Stimulated activated naive CD8-positive, alpha-beta T cell treated with anti-CD3 and anti-CD28 coated beads, Interleukin-15, amount 100 ng/mL, for 72 hours (primary cell): ENCODE measurements around the gene FADS3.
A peak's percentile ranks its signal among the peaks of the same experiment; 100 is the strongest.

Source experiments
- ATAC-seq: fragments of 150-1000 bp; cut with Tn5 transposase; 2 replicates; pipeline ENCODE4 v1.10.0; 2021; ENCODE audit warnings: mild to moderate bottlenecking, moderate library complexity
- DNase-seq, 2 donors: peaks; one replicate each; pipeline ENCODE4 v3.0.0; 2021 to 2022
- H3K27ac Mint-ChIP-seq, 2 donors: one replicate each; pipeline ENCODE4 v1.8.0; 2022; ENCODE audit warnings: mild to moderate bottlenecking in 2 of 2, mixed read lengths in 2 of 2, moderate library complexity in 2 of 2
- H3K27me3 Mint-ChIP-seq: one replicate; pipeline ENCODE4 v1.8.0; 2022; ENCODE audit warnings: mixed read lengths
- H3K4me1 Mint-ChIP-seq: one replicate; pipeline ENCODE4 v1.8.0; 2022; ENCODE audit warnings: mild to moderate bottlenecking, mixed read lengths
- H3K4me3 Mint-ChIP-seq, 2 donors: one replicate each; pipeline ENCODE4 v1.8.0; 2022; ENCODE audit warnings: mild to moderate bottlenecking in 2 of 2, mixed read lengths in 2 of 2, moderate library complexity in 1 of 2
- H3K9me3 Mint-ChIP-seq, 2 donors: one replicate each; pipeline ENCODE4 v1.8.0; 2022; ENCODE audit warnings: mixed read lengths in 2 of 2

FADS3 gene

DNA sequence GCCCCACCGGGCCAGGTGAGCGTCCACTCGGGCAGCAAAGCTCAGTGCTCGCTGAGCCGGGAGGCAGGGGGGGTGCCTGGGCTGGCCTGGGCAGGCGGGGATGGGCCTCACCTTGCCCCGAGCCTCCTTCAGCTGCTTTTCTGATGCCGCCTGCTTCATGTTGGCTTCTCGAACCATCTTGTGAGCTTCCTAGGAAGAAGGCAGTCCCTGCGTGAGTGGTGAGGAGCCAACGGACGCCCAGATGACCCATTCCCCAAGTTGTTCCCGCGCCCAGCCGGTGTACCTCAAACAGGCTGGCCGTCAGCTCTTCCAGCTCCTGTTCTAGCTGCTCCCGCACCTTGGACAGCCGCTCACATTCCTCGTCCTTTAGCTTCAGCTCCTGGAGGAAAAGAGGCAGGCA is 15.9 kb upstream of the FADS3 start:
- H3K27me3 Mint-ChIP-seq, result peaks cover 17% of the 10 kb centered on the region
- ATAC-seq, result no peak

DNA sequence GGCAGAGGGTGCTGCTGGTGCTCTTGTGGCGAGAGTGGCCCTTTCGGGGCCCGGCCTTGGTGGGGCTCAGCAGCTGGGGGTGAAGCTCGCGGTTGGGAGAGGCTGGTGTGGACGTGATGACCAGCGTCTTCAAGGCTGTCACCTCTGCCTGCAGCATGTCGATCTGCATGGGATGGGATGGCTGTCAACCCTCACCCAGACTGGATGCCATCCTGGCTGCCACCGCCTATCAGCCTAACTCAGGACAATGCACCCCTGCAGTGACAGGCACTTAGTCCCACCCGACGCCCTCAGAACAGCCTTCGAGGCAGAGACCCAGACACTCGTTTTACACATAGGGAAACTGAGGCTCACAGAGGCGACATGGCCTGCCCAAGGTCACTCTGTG is 15.2 kb upstream of the FADS3 start:
- no peak for ATAC-seq
- no peak overlapping the region for H3K4me3 Mint-ChIP-seq
- DNase-seq, result no peak
- peak overlapping the region; percentile 81 for H3K27ac Mint-ChIP-seq
- peaks cover 10% of the 10 kb centered on the region for H3K27me3 Mint-ChIP-seq
- H3K4me1 Mint-ChIP-seq, result no peaks in the 10 kb centered on the region
- no peaks in the 10 kb centered on the region for H3K9me3 Mint-ChIP-seq

More for the DNA sequence above, 15.9 kb upstream of the FADS3 start:
- Mint-ChIP-seq H3K9me3 (no peaks in the 10 kb centered on the region), H3K27ac (no peak overlapping the region), H3K4me1 (no peaks in the 10 kb centered on the region), H3K4me3 (no peak overlapping the region)
- no peak for DNase-seq

DNA sequence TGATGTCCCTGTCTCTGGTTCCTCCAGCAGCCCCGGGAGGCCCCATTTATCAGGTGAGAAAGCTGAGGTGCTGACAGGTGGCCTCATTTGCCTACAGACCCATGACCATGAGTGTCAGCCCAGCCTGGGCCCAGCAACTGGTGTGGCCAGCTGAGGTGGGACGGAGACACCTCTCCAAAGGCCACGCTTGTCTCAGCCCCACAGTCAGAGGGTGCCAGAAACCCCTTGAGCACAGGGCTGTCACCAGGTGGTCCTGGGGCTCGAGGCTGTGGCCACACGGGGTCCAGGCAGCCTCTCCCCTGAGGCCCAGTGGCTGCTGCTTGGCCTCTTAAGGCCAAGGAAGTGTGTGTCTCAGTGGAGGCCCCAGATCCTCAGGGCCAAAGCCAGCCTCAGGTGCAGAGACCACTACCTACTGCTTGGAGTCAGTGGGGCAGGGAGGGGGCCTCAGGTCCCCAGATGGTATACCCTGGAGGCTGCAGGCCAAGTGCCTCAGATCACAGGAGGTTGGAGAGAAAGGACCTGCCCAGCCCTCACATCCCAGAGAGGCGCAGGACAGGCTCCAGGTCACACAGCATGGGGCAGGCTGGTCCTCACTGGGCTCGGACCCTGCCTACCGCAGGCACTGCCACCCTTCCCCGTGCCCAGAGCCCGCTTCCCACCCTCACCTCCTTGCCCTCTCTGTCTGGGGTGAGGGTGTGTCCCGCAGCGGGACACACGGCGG is 14.6 kb upstream of the FADS3 start:
- peak; percentile 22 for ATAC-seq
- DNase-seq, result no peak
- H3K27me3 Mint-ChIP-seq, result peaks cover 7% of the 10 kb centered on the region
- peak overlapping the region in 1 of 2 donors; percentile 1 for H3K27ac Mint-ChIP-seq
- no peaks in the 10 kb centered on the region for H3K4me1 Mint-ChIP-seq
- H3K9me3 Mint-ChIP-seq, result no peaks in the 10 kb centered on the region
- H3K4me3 Mint-ChIP-seq, result no peak overlapping the region

DNA sequence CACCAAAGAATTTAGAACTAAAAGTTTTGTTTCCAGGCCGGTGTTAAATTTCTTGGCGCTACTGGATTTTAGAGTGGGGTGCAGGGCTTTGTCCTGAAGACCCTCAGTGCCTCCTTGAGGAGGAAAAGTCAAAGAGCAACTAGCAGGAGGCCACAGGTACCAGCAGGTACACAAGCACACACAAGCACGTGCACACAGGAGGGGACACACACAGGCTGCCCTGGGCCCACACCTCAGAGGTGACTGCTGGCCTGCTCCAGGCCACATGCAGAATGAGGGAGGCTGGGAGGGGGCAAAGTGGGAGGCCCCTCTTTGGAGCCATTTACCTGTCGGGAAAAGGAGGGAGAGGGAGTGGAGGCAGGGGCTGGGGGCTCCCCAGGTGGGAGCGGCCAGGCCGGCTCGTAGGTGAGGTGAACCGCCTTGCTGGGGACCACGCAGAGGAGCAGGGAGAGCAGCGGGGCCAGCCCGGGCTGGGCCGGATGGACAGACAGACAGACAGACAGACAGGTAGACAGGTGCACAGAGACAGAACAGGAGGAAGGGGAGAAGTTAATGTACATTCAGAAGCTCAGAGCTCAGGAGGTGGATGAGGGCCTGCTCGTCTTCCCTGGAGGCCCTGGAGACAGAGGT is 13.8 kb upstream of the FADS3 start:
- H3K4me1 Mint-ChIP-seq, result no peaks in the 10 kb centered on the region
- peak overlapping the region; percentile 1 to 52 for H3K27ac Mint-ChIP-seq

DNA sequence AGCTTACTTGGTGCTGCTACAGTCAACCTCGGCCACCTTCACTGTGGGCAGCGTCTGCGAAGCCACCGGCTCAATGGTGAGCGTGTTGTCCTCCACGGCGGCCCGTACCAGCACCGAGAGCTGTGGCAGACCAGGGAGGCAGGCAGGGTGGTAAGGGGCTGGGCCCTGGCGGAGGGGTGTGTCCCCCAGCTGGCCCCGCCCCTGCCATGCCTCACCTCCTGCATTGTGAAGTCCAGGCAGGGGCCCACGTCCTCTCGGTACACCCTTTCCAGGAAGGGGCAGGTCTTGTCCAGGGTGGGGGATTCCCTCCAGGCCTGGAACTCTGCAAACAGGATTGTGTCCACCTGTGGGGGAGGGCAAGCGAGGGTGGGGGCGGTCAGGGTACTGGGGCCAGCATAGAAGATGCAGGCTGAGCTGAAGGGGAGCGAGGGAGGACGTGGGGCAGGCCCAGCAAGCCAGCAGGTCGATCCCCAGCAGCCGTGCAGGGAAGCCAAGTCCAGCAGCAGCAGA is 13.2 kb upstream of the FADS3 start:
- no peaks in the 10 kb centered on the region for H3K9me3 Mint-ChIP-seq
- H3K27me3 Mint-ChIP-seq, result peaks cover 7% of the 10 kb centered on the region
- ATAC-seq, result peak; percentile 59
- H3K4me1 Mint-ChIP-seq, result peaks cover under 1% of the 10 kb centered on the region
- H3K27ac Mint-ChIP-seq, result no peak overlapping the region
- peak in 1 of 2 donors; percentile 29 for DNase-seq
- H3K4me3 Mint-ChIP-seq, result peak overlapping the region in 1 of 2 donors; percentile 19

More for the DNA sequence above, 13.8 kb upstream of the FADS3 start:
- DNase-seq (no peak), ATAC-seq (no peak)
- Mint-ChIP-seq H3K27me3 (peaks cover 7% of the 10 kb centered on the region), H3K4me3 (no peak overlapping the region), H3K9me3 (no peaks in the 10 kb centered on the region)

DNA sequence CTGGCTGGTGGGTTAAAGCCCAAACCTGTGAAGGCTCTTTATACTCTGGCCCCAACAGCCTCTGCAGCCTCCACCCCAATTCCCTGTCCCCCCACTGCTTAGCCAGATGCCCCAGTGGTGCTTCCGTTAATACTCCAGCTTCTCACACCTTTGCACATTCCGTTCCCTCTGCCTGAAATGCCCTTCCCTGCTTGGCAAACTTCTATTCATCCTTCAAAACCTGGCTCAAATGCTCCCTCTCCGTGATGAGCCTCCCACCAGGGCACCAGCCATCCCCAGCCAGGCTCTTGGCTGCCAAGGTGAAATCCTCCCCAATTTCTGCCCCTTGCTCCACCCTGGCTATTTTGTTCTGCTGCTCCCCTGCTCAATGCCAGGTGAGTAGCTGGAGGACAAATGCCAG is 12.5 kb upstream of the FADS3 start:
- ATAC-seq (no peak), DNase-seq (no peak)
- Mint-ChIP-seq H3K27ac (no peak overlapping the region), H3K9me3 (no peaks in the 10 kb centered on the region), H3K4me1 (peaks cover 8% of the 10 kb centered on the region), H3K27me3 (peaks cover 7% of the 10 kb centered on the region), H3K4me3 (peak overlapping the region in 1 of 2 donors; percentile 19)

DNA sequence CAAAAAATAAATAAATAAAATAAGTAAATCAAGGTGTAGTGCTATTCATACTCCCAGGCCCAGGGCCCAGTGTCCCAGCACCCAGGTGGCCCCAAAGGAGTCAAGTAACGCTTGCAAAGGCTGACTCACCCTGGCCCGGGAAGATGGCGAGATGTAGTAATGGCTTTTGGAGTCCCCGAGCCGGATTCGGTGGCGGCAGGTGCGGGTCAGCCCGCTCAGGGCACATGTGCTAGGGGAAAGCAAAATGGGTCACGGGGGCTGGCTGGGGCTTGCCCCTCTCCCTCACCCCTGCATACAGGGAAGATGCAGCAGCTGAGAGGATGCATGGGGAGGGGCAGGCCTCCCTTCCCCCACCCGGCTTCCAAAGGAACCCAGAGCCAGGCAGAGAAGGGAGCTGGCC is 11.0 kb upstream of the FADS3 start:
- H3K27me3 Mint-ChIP-seq, result peaks cover 7% of the 10 kb centered on the region
- ATAC-seq, result no peak

DNA sequence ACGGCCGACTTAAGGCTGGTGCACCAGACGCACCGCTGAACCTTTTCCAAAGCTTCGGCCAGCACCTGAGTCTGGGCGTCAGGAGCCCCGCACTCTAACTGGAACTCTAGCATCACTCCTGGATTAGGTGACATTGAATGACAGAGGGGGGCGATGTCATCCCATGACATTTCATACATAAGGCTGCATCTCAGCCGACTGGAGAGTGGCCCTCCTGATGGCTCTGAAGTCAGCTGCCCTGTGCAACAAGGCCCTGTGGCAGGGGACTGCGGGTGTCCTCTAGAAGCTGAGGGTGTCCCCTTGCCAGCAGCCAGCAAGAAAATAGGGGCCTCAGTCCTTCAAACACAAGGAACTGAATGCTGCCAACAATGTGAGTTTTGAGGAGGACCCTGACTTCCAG is 10.1 kb upstream of the FADS3 start:
- H3K9me3 Mint-ChIP-seq, result no peaks in the 10 kb centered on the region
- ATAC-seq (no peak), DNase-seq (no peak)
- H3K4me3 Mint-ChIP-seq, result no peak overlapping the region
- H3K4me1 Mint-ChIP-seq, result peaks cover 10% of the 10 kb centered on the region
- H3K27ac Mint-ChIP-seq, result no peak overlapping the region
- peaks cover 7% of the 10 kb centered on the region for H3K27me3 Mint-ChIP-seq

More for the DNA sequence above, 11.0 kb upstream of the FADS3 start:
- no peak for DNase-seq
- H3K9me3 Mint-ChIP-seq, result no peaks in the 10 kb centered on the region
- H3K4me1 Mint-ChIP-seq, result peaks cover 10% of the 10 kb centered on the region
- H3K4me3 Mint-ChIP-seq, result no peak overlapping the region
- H3K27ac Mint-ChIP-seq, result no peak overlapping the region

DNA sequence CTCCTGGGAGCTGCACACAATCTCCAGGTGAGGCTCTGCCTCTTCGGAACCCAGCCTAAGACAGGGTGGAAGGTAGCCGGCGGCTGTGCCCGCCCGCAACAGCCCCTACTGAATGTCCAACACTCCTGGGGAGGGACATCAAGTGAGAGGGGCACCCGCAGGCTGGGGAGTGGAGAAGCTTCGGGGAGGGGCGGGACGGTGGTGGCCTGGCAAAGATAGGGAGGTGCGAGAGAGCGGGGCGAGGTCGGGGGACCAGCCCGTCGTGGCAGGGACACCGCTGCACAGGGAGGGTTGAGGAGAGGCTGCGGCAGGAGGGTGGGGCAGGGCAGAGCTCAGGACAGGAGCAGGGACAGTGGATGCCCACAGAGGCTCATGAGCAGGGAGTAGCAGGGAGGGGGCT is 8.9 kb upstream of the FADS3 start:
- Mint-ChIP-seq H3K27me3 (peaks cover 7% of the 10 kb centered on the region), H3K4me3 (no peak overlapping the region), H3K27ac (peak overlapping the region in 1 of 2 donors; percentile 29), H3K4me1 (peaks cover 10% of the 10 kb centered on the region), H3K9me3 (no peaks in the 10 kb centered on the region)
- ATAC-seq (no peak), DNase-seq (no peak)

DNA sequence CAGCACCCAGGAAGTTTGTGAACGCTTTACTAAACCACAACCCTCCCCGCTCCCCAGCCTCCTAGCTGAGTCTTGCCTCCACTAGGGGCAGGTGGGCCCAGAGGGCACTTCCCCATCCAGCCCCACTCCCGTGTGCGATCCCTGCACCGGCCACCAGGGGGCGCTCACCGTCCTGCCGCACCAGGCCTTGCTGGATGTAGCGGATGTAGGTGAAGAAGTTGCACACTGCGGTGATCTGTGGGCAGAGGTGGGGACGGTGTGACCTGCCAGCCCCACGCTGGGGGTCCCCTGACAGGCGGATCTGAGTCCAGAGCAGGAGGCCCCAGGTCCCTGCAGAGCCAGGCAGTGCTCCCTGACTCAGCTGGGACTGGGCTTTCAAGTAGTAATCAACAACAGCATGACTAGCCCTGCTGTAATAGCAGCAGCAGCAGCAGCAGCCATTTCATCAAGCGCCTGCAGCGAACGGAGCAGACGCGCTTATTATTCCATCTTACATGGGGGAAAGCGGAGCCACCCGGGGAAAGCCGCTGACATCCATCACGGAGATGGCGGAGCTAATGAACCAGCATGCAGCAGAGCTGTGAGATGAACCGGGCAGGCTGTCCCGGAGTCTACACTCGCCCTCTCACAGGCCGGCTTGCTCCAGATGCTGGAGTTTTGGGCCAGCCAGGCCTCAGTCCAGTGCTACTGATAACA is 7.9 kb upstream of the FADS3 start:
- Mint-ChIP-seq H3K27ac (peak overlapping the region; percentile 46 to 76), H3K4me1 (peaks cover 10% of the 10 kb centered on the region), H3K4me3 (peak overlapping the region in 1 of 2 donors; percentile 13), H3K27me3 (peaks cover 7% of the 10 kb centered on the region), H3K9me3 (no peaks in the 10 kb centered on the region)
- ATAC-seq, result peak; percentile 90
- DNase-seq, result peak; percentile 95 to 96

DNA sequence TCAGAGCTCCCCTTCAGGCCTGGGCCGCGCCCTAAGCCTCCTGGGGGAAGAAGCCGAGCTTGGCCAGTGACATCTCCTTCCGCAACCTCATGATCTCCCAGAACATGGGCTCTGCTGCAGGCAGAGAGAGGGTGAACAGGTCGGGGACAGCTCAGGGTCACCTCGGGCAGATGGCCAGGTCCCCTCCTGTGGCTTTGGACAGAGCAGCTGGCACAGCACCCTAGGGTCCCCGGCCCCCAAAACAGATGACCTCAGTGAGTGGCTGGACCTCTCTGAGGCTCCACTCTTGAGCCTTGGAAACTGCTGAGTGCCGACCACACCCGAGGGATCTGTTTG is 6.9 kb upstream of the FADS3 start:
- H3K4me1 Mint-ChIP-seq, result peaks cover 10% of the 10 kb centered on the region
- H3K4me3 Mint-ChIP-seq, result no peak overlapping the region
- ATAC-seq (no peak), DNase-seq (no peak)
- H3K27me3 Mint-ChIP-seq, result no peaks in the 10 kb centered on the region
- H3K27ac Mint-ChIP-seq, result no peak overlapping the region
- no peaks in the 10 kb centered on the region for H3K9me3 Mint-ChIP-seq

DNA sequence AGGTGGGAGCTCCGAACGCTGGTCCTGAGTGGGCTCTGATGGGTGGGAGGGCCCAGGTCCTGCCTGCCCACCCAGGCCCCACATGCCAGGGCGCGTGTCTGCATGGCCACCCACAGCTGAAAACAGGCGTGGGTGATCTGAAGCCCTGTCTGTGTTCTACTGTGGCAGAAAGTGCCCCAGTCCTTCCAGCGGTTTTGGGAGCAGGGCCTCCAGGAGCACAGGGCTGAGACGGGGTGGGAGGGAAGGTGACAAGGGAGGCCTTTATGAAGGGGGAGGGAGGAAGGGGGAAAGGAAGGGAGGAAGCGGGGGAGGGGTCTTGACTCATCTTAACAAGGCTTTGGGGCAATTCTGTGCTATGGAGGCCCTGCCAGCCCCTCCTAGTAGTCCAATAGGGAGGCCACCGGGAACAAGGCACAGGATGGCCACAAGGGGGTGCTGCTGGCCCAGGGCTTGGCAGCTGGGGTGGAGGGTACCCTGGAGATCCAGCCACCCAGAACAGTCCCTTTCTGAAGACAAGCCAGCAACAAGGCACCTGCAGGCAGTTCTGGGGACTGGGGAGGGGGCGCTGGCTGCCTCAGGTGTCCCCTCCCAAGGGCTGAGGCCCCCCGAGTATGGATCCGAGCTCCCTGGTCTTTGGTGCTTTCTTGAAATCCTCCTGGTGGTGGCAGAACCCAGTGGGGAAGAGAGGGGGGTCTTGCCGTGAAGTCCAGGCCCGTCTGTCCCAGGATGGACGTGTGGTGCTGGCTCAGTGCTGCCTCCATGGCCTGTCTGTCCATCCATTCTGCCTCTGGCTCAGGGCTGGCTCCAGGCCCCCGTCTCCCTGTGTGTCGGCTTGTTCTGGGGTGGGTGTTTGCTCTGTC is 6.3 kb upstream of the FADS3 start:
- no peak overlapping the region for H3K4me3 Mint-ChIP-seq
- ATAC-seq, result peak; percentile 68

DNA sequence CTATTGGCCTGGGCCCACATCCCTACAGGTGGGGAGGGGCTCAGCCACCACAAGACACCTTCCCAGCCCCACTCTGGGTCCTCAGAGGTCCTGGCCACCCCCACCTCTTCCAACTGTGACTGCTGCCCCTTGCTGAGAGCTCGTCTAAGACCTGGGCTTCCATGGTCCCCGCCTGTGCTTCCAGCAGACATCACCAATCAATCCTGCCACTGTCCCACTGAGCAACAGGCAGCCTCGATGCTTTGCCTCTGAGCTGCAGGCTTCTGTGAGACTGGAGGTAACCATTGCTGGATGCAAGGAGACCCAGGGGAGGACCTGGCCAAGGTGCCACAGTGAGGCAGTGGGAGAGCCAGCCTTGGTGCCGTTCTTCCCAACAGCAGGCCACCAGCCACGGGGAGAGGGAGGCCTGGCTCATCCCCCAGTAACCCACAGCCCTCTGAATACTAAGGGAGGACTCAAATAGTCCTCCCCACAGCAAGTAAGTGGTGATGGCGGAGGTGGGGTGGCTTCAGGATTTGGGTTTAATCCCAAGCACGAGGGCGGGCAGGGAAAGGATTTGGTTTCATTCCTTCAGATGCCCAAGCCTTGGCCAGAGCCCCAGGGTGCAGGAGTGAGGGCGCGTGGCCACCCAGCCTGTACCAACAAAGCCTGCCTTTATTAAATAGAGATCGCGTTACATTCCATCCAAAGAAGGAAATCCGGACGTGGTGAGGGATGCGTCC is 5.5 kb upstream of the FADS3 start:
- no peak for DNase-seq
- H3K27me3 Mint-ChIP-seq, result peaks cover 6% of the 10 kb centered on the region
- H3K27ac Mint-ChIP-seq, result peak overlapping the region in 1 of 2 donors; percentile 54
- no peaks in the 10 kb centered on the region for H3K9me3 Mint-ChIP-seq
- no peak for ATAC-seq
- H3K4me1 Mint-ChIP-seq, result peaks cover 10% of the 10 kb centered on the region
- no peak overlapping the region for H3K4me3 Mint-ChIP-seq

More for the DNA sequence above, 6.3 kb upstream of the FADS3 start:
- Mint-ChIP-seq H3K4me1 (peaks cover 10% of the 10 kb centered on the region), H3K9me3 (no peaks in the 10 kb centered on the region), H3K27ac (peak overlapping the region in 1 of 2 donors; percentile 54), H3K27me3 (peaks cover 4% of the 10 kb centered on the region)
- peak; percentile 81 to 85 for DNase-seq

DNA sequence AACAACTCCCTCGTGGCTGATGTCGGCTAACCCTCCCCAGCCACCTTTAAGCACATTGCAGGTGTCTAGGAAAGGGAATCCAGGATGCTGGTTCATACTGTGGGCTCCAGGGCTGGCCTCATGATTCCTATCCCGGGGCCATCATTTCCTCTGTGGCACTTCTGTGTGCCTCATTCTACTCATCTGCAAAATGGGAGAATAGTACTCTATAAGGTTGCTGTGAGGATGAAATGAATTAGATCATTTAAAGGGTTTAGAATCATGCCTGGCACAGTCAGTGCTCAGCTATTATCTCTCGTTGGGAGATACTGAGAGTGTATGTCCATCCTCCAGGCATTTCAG is 4.3 kb upstream of the FADS3 start:
- H3K27ac Mint-ChIP-seq, result no peak overlapping the region
- DNase-seq (no peak), ATAC-seq (no peak)
- H3K4me1 Mint-ChIP-seq, result peaks cover 15% of the 10 kb centered on the region
- H3K27me3 Mint-ChIP-seq, result peaks cover 6% of the 10 kb centered on the region
- no peaks in the 10 kb centered on the region for H3K9me3 Mint-ChIP-seq
- no peak overlapping the region for H3K4me3 Mint-ChIP-seq
